Retinal pigment epithelial cell (primary cell): ENCODE measurements around the gene KRT79.

ENCODE experiments used
- DNase-seq: peaks from one replicate; pipeline ENCODE4 v3.0.0-alpha.2; 2010; ENCODE audit warnings: low read depth
- H3K4me3 ChIP-seq: 2 replicates; pipeline ENCODE4 v1.5.1; 2011; ENCODE audit warnings: mild to moderate bottlenecking, low read length, control low read depth, moderate library complexity
- TF ChIP-seq, protein P1 (sequence below): conservative IDR thresholded peaks from 2 replicates; pipeline ENCODE4 v1.5.1; 2011; ENCODE audit warnings: low read depth, low read length, control low read depth, inconsistent platforms

The KRT79 gene

DNA sequence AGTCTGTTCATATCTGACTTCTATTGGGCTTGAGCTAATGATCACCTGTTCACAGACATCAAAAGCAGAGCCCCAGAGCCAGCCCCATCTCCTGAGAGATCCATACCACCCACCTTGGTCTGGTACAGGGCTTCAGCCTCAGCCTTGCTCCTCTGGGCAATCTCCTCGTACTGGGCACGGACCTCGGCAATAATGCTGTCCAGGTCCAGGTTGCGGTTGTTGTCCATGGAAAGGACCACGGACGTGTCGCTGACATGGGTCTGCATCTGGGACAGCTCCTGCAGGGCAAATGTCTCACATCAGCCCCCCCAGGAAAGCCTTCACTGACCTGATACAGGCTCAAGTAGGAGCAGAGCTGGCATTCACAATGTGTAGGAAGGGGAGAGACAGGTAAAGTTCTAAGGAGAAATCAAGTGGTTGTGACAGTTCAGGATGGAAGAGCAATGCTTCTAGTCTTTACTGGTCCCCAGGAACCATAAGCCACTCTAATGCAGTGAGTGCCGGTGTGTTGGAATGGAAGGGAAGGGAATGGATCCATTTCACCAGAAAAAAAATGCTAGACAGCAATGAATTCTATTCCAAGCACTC, 25.4 kb downstream of the KRT79 start:
- DNase-seq: no peak
- H3K4me3 ChIP-seq: no peak overlapping the region
- TF ChIP-seq, protein P1, sequence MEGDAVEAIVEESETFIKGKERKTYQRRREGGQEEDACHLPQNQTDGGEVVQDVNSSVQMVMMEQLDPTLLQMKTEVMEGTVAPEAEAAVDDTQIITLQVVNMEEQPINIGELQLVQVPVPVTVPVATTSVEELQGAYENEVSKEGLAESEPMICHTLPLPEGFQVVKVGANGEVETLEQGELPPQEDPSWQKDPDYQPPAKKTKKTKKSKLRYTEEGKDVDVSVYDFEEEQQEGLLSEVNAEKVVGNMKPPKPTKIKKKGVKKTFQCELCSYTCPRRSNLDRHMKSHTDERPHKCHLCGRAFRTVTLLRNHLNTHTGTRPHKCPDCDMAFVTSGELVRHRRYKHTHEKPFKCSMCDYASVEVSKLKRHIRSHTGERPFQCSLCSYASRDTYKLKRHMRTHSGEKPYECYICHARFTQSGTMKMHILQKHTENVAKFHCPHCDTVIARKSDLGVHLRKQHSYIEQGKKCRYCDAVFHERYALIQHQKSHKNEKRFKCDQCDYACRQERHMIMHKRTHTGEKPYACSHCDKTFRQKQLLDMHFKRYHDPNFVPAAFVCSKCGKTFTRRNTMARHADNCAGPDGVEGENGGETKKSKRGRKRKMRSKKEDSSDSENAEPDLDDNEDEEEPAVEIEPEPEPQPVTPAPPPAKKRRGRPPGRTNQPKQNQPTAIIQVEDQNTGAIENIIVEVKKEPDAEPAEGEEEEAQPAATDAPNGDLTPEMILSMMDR: no peak

DNA sequence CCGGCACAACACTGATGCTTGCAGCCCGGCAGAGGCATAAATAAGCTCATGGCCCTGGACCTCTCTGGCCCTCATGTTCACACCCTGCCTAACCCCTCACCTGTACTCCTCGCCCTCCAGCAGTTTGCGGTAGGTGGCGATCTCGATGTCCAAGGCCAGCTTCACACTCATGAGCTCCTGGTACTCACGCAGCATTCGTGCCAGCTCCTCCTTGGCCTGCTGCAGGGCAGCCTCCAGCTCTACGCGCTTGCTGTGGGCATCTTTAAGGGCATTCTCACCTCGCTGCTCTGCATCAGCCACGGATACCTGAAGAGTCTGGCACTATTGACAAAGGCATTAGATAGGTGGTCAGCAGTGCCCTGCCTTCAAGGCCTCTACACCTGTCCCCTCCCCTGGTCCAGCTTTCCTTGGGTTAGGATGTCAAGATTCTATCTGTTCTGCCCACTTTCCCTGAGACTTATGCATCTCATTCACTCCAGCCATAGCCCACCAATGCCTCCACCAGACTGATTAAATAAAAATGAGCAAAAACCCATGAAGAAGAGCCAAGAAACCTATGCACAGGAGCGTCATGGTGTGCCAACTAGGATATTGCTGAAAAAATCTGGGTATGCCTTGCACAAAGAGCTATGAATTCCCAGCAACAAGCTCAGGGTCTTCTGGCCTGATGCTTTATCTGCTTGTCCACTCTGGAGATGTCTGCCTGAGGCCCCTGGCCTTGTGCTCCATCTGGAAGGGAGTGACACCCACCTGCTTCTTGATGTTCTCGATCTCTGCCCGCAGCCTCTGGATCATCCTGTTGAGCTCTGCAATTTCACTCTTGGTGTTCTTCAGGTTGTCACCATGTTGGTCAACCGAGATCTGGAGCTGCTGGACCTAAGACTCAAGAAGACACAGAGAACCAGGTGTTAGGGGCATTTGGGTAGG, 26.3 kb downstream of the KRT79 start:
- no peak for DNase-seq
- H3K4me3 ChIP-seq: no peak overlapping the region
- TF ChIP-seq, protein P1: no peak

DNA sequence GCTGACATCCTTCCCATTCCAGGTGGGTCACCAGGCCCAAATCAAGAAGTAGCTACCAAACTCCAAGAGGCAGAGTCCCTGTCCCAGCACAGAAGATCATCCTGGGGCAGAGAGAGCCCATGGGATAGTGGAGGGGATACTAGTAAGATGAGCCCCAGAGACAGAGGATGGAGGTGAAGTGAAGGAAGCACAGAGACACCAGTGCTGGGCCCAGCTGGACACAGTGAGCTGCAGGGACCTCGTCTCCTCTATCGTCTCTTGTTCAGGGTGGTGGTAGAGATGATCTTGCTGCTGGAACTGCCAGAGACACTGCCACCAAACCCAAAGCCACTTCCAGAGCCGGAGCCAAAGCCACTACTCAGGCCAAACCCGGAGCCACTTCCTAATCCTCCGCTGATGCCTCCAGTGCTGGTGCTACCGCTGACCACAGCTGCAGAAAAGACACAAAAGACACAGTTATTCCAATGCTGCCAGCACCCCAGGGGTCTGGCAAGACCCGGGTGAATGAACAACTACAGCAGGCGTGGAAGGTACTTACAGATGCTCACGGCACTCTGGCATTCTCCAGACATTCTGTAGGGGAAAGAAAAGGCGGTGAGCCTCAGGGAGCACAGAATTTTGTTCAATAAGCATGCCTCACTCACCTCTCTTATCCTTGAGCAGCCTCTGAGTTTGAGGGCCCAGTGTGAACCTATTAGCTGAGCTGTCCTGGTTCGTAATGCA, 27.1 kb downstream of the KRT79 start:
- TF ChIP-seq, protein P1: no peak
- no peak for DNase-seq
- H3K4me3 ChIP-seq: no peak overlapping the region

DNA sequence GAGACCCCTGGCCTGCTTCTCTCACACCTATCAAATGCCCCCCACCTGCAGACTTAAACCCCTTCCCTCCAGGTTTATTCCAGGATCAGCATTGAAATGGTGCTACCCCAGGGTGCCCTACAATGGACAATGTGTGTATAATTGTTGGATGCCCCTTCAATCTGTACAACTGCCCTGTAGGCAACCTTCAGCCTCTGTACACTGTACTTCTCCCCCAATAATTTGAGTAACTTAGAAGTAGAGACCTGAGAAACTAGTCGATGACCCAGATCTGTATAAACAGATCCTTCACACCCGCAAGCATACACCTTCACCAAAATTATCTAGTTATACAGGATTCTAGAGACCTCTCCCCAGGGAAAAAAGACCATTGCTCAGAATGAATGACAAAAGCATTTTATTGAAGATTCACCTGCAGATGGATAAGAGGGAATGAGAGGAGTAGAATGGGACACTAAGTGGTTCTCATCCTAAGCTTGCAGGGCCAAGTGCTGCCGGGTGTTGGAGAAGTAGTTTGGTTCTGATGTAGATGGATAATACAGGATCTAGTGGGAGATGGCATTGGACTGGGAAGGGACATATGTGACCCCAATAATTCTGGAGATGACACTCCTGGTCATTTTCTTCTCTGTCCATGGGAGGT, 27.8 kb downstream of the KRT79 start:
- no peak overlapping the region for H3K4me3 ChIP-seq
- DNase-seq: no peak
- TF ChIP-seq, protein P1: no peak

DNA sequence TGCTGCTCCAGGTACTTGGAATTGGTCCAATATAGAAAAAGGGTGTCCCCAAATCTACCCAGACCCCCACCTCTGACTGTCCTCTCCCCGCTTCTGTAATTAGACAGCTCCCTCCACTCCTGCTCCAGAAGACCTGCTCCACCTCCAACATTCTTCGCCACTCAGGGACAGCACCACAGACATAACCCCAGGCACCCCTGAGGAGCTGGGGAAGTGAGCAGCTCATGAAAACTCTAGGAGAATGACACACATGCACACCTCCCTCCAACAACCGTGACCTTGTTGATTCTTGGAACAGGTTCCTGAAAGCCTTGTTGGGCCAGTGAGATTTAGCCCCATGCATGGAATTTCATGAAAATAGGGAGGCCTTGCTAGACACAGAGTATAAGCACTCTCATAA, 28.4 kb downstream of the KRT79 start:
- no peak overlapping the region for H3K4me3 ChIP-seq
- no peak for DNase-seq
- TF ChIP-seq, protein P1: no peak

DNA sequence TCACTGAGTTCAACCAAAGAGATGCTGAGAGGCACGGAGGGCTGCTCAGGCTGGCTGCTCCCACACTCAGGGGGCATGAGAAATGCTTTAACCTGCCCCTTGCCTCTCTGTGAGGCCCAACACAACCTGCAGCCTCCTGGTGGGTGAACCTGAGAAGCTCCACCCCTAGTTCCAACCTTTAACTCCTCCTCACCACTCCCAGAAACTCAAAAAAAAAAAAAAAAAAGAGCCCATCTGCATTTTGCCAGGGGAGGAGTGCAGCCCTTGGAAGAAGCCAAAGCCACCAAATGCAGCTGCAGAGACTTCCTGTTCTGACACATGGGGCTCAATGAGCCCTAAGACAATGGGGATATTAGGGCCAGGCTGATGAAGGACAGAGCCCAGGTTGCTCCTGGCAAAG, 29.1 kb downstream of the KRT79 start:
- no peak for DNase-seq
- TF ChIP-seq, protein P1: no peak
- no peak overlapping the region for H3K4me3 ChIP-seq
